HCT116 (cell line): ENCODE measurements around the gene OLAH. TPM values are rescaled to one million over a fixed set of nuclear protein-coding genes. Genes with fewer than 3 reads are reported as not detected.
"Not testable (repeated sequence)": the region's sequence is repeated elsewhere in the genome, so short reads cannot be mapped to it uniquely, and the experiment has no call there.

Source experiments
- ATAC-seq: fragments of 200-7000 bp; cut with Tn5 transposase; 2 replicates; pipeline ENCODE4 v1.9.1; 2020; ENCODE audit warnings: mild to moderate bottlenecking, moderate library complexity
- BruUV-seq: library from RNA; stranded (reverse); fragments of 400-500 nt; replicated peaks from 2 replicates; lab custom pipeline; 2021; lab: Mats Ljungman, UMichigan
- CTCF ChIA-PET: fragments of 300-600 bp; sonication (Branson Sonifier 250); formaldehyde crosslinking; loops from one replicate; lab custom pipeline; 2021; ENCODE audit warnings: antibody characterized with exemption; lab: Charles Lee
- POLR2A ChIA-PET: fragments of 300-600, 350-600 bp; sonication (Branson Sonifier 250); formaldehyde crosslinking; loops from one replicate; lab custom pipeline; 2021; ENCODE audit warnings: antibody characterized with exemption; lab: Charles Lee
- RAD21 ChIA-PET, 2 experiments: fragments of 300-600 bp; sonication (Branson Sonifier 250); formaldehyde crosslinking; loops; one replicate each; lab custom pipeline; 2023; ENCODE audit warnings: low total read pairs in 2 of 2; ENCODE audit not compliant: uncharacterized antibody in 2 of 2, unreplicated experiment in 2 of 2, low non-redundant PET in 1 of 2; lab: Charles Lee
- DNase-seq: peaks from one replicate; pipeline ENCODE4 v3.0.0-alpha.2; 2010; ENCODE audit warnings: low read depth, low spot score
- H2AFZ ChIP-seq: fragments of 200-600 bp; shearing (Covaris generic), sonication (generic); 2 replicates; pipeline ENCODE4 v1.6.1; 2017; ENCODE audit warnings: low read depth, mixed run types, mixed read lengths, antibody characterized with exemption, low read length; ENCODE audit not compliant: poor library complexity, severe bottlenecking
- H3K27ac ChIP-seq: 2 replicates; pipeline ENCODE4 v1.5.1; 2012; ENCODE audit warnings: low read depth, low read length
- H3K27me3 ChIP-seq: fragments of 200-600 bp; sonication (generic); 2 replicates; pipeline ENCODE4 v1.6.1; 2016; ENCODE audit warnings: mixed run types, low read length, mixed read lengths; ENCODE audit not compliant: insufficient read depth
- H3K36me3 ChIP-seq, 2 experiments: fragments of 200-500 bp in 1 of 2; fragments of 200-600 bp in 1 of 2; sonication (Bioruptor generic) in 1 of 2; sonication (generic) in 1 of 2; 2 replicates each; pipeline versions ENCODE4 v1.5.1 to v1.6.1; 2014 to 2016; ENCODE audit warnings: low read length in 2 of 2, inconsistent platforms in 1 of 2, mixed read lengths in 1 of 2, mixed run types in 1 of 2; ENCODE audit not compliant: insufficient read depth in 2 of 2, control insufficient read depth in 1 of 2
- H3K4me1 ChIP-seq, 2 experiments: fragments of 200-600 bp in 1 of 2; sonication (generic) in 1 of 2; 2 replicates each; pipeline versions ENCODE4 v1.5.1 to v1.6.1; 2012 to 2017; ENCODE audit warnings: low read length in 2 of 2, inconsistent platforms in 1 of 2, mild to moderate bottlenecking in 1 of 2, mixed read lengths in 1 of 2, mixed run types in 1 of 2, moderate library complexity in 1 of 2; ENCODE audit not compliant: insufficient read depth in 2 of 2, control insufficient read depth in 1 of 2
- H3K4me2 ChIP-seq: fragments of 200-600 bp; sonication (generic); 2 replicates; pipeline ENCODE4 v1.6.1; 2017; ENCODE audit warnings: mixed run types, low read length, mixed read lengths
- H3K4me3 ChIP-seq, 2 experiments: fragments of 200-600 bp in 1 of 2; sonication (generic) in 1 of 2; replicated peaks in 1 of 2; 2 replicates each; pipeline ENCODE4 v1.5.1; 2011 to 2016; ENCODE audit warnings: low read length in 2 of 2, control low read depth in 1 of 2, low read depth in 1 of 2, mild to moderate bottlenecking in 1 of 2, mixed read lengths in 1 of 2, mixed run types in 1 of 2
- H3K79me2 ChIP-seq: fragments of 200-600 bp; sonication (generic); 2 replicates; pipeline ENCODE4 v1.6.1; 2017; ENCODE audit warnings: mild to moderate bottlenecking, mixed run types, low read length, moderate library complexity, mixed read lengths; ENCODE audit not compliant: insufficient read depth
- H3K9ac ChIP-seq: fragments of 200-600 bp; sonication (generic); 2 replicates; pipeline ENCODE4 v1.6.1; 2016; ENCODE audit warnings: low read length, mixed read lengths
- H3K9me2 ChIP-seq: fragments of 200-600 bp; sonication (generic), shearing (Covaris generic); 2 replicates; pipeline ENCODE4 v1.6.1; 2017; ENCODE audit warnings: mixed run types, mild to moderate bottlenecking, moderate library complexity; ENCODE audit not compliant: insufficient read depth
- H3K9me3 ChIP-seq, 2 experiments: fragments of 200-500 bp in 1 of 2; fragments of 200-600 bp in 1 of 2; sonication (Bioruptor generic) in 1 of 2; sonication (generic) in 1 of 2; 2 replicates each; pipeline ENCODE4 v1.6.1; 2014 to 2017; ENCODE audit warnings: low read length in 2 of 2, mixed read lengths in 2 of 2, inconsistent platforms in 1 of 2, low read depth in 1 of 2, mild to moderate bottlenecking in 1 of 2, mixed run types in 1 of 2, moderate library complexity in 1 of 2; ENCODE audit not compliant: control insufficient read depth in 1 of 2, insufficient read depth in 1 of 2
- H4K20me1 ChIP-seq: fragments of 200-600 bp; sonication (generic), shearing (Covaris generic); 2 replicates; pipeline ENCODE4 v1.6.1; 2017; ENCODE audit warnings: mixed run types, mild to moderate bottlenecking, moderate library complexity; ENCODE audit not compliant: insufficient read depth
- intact Hi-C: fragments of 100-400 bp; cut with micrococcal nuclease; formaldehyde crosslinking; loops from 2 replicates; pipeline ENCODE4 v1.10.0; 2022
- total RNA-seq: library from RNA; stranded (reverse); gene quantifications from one replicate; pipeline ENCODE4 v1.2.1, GENCODE V29; 2021; ENCODE audit not compliant: unreplicated experiment

OLAH gene
- total RNA-seq, 1 experiment from 2014 or later, result not detected

DNA sequence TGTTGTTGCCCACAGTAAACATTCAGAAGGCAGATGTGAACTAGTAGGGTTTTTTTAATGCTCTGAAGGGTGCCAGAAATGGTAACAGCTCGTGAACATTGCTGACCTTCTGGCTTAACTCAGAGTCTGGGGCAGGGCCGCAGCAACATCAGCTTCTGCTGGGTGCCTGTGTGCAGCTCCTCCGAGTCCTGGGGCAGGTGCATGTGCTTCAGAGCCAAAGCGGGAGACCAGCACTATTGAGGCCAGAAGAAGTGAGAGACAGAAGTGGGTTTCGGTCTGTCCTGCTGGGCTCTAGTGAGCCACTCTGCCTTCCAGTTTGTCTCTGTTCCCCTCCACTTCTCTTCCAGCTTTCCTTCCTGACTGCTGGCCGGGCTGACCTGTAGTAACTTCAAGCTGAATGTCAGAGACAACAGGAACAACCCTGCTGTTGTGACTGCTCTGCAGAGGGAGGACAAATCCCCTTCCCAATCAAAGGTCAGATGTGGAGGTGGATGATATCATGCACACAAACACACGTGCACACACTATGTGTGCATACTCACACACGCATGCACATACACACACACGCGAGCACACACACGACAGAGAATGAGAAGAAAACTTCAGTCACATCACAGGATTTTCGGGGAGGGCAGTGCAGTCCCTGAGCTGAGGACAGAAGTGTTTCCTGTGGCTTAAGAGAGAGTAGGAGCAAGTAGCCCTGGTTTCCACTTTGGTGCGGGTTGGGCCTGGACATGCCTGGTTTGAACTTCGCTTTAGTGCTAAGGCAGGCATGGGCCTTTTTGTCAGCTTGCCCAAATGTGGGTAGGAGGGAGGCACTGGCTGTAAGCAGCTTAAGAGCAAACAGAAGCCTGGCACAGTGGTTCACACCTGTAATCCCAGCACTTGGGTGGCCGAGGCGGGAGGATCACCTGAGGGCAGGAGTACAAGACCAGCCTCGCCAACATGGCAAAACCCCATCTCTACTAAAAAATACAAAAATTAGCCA, 19.4 kb upstream of the OLAH start:
- H3K4me3 ChIP-seq, BruUV-seq, H3K4me1 ChIP-seq, H3K79me2 ChIP-seq, H4K20me1 ChIP-seq, CTCF ChIA-PET, H3K9me2 ChIP-seq, RAD21 ChIA-PET, H3K9ac ChIP-seq, H3K27ac ChIP-seq, H3K9me3 ChIP-seq, POLR2A ChIA-PET, H3K27me3 ChIP-seq, H2AFZ ChIP-seq, H3K36me3 ChIP-seq, ATAC-seq, DNase-seq, intact Hi-C loops, H3K4me2 ChIP-seq: not testable (repeated sequence)

DNA sequence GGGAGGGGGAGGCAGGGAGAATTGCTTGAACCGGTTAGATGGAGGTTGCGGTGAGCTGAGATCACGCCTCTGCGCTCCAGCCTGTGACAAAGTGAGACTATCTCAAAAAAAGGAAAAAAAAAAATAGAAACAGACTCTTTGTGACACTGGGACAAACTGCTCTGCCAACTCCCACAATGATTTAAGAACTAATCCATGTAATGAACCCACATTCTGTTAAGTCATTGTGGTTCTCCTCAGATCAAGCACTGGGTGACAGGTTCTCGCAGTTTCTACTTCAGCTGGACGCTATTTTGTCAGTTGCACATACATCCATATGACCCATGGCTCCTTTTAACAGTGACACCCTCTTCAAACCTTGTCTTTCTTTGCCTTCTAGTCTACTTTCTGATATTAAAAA, 18.7 kb upstream of the OLAH start:
- BruUV-seq, RAD21 ChIA-PET, H3K4me2 ChIP-seq, H3K9me2 ChIP-seq, POLR2A ChIA-PET, H3K9ac ChIP-seq, intact Hi-C loops, ATAC-seq, DNase-seq, H2AFZ ChIP-seq, H3K9me3 ChIP-seq, H3K27me3 ChIP-seq, H3K4me3 ChIP-seq, H4K20me1 ChIP-seq, CTCF ChIA-PET, H3K36me3 ChIP-seq, H3K79me2 ChIP-seq, H3K27ac ChIP-seq, H3K4me1 ChIP-seq: not testable (repeated sequence)
